ENCODE measurements around the gene DCLK3.

DCLK3 gene

GRCh38 chr3:36696799-36697198 is 67.6 kb downstream of the DCLK3 start:
- in situ Hi-C loops (cut with HindIII; ENCODE audit: low pct_unique_long_range_greater_than_20kb, low sequenced_read_pairs) = no loop called here
- DNase-seq (ENCODE audit: low read depth in 1 of 2, low spot score in 1 of 2) = no peak
- TF ChIP-seq JUND (IDR thresholded peaks at IDR 0.05; ENCODE audit: low read depth) = no peak

GRCh38 chr3:36695769-36696137 is 68.6 kb downstream of the DCLK3 start:
- no peak for DNase-seq (ENCODE audit: low read depth in 1 of 2, low spot score in 1 of 2)
- in situ Hi-C loops (cut with HindIII; ENCODE audit: low pct_unique_long_range_greater_than_20kb, low sequenced_read_pairs) = no loop called here

GRCh38 chr3:36695113-36695768 is 69.1 kb downstream of the DCLK3 start:
- DNase-seq (ENCODE audit: low read depth in 1 of 2, low spot score in 1 of 2) = no peak
- in situ Hi-C loops (cut with HindIII; ENCODE audit: low pct_unique_long_range_greater_than_20kb, low sequenced_read_pairs) = no loop called here
- TF ChIP-seq JUND (IDR thresholded peaks at IDR 0.05; ENCODE audit: low read depth) = no peak

More at GRCh38 chr3:36695769-36696137, 68.6 kb downstream of the DCLK3 start:
- no peak for TF ChIP-seq JUND (IDR thresholded peaks at IDR 0.05; ENCODE audit: low read depth)

GRCh38 chr3:36693670-36694069 is 70.7 kb downstream of the DCLK3 start:
- no peak for DNase-seq (ENCODE audit: low read depth in 1 of 2, low spot score in 1 of 2)
- TF ChIP-seq JUND (IDR thresholded peaks at IDR 0.05; ENCODE audit: low read depth) = no peak
- in situ Hi-C loops (cut with HindIII; ENCODE audit: low pct_unique_long_range_greater_than_20kb, low sequenced_read_pairs) = no loop called here

DNA sequence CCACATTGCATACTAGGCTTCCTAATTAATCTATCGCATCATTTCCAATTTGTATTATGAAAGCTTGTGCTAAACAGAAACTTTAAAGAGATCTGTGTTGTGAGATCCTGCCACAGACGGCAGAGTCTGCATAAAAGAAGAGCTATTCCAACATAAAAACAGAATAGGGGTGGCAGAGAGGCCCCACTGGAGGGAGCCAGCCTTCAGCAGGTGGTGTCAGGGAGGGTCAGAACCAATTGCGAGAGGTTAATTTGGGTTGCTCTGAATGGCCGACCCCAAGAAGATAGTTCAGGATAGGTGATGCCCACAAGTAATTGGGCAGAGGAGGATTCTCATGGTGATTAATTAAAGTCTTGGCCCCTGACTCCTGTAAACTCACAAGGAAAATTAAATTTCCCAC is 74.8 kb downstream of the DCLK3 start:
- no peak for TF ChIP-seq JUND (IDR thresholded peaks at IDR 0.05; ENCODE audit: low read depth)
- DNase-seq (ENCODE audit: low read depth in 1 of 2, low spot score in 1 of 2) = no peak
- in situ Hi-C loops (cut with HindIII; ENCODE audit: low pct_unique_long_range_greater_than_20kb, low sequenced_read_pairs) = no loop called here

GRCh38 chr3:36688815-36689214 is 75.5 kb downstream of the DCLK3 start:
- in situ Hi-C loops (cut with HindIII; ENCODE audit: low pct_unique_long_range_greater_than_20kb, low sequenced_read_pairs) = no loop called here
- TF ChIP-seq JUND (IDR thresholded peaks at IDR 0.05; ENCODE audit: low read depth) = no peak
- no peak for DNase-seq (ENCODE audit: low read depth in 1 of 2, low spot score in 1 of 2)

DNA sequence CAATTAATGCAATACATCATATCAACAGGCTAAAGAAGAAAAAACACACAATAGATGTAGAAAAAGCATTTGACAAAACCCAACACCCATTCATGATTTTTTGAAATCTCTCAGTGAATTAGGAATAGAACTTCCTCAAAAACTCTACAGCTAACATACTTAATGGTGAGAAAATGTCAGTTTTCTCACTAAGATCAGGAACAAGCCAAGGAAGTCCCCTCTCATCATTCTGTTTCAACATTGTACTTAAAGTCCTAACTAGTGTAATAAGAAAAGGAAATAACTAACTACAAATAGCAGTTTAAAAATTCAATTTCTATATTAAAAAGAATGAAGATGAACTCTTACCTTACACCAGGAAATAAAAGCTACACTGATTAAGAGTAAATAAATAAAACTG is 77.8 kb downstream of the DCLK3 start:
- in situ Hi-C loops (cut with HindIII; ENCODE audit: low pct_unique_long_range_greater_than_20kb, low sequenced_read_pairs) = no loop called here
- DNase-seq (ENCODE audit: low read depth in 1 of 2, low spot score in 1 of 2) = no peak
- TF ChIP-seq JUND (IDR thresholded peaks at IDR 0.05; ENCODE audit: low read depth) = no peak

- in situ Hi-C loops (cut with HindIII; ENCODE audit: low pct_unique_long_range_greater_than_20kb, low sequenced_read_pairs) = no loop called here
- DNase-seq (ENCODE audit: low read depth in 1 of 2, low spot score in 1 of 2) = no peak
- TF ChIP-seq JUND (IDR thresholded peaks at IDR 0.05; ENCODE audit: low read depth) = no peak
Measured at GRCh38 chr3:36681867-36682266, 82.5 kb downstream of the DCLK3 start.

DNA sequence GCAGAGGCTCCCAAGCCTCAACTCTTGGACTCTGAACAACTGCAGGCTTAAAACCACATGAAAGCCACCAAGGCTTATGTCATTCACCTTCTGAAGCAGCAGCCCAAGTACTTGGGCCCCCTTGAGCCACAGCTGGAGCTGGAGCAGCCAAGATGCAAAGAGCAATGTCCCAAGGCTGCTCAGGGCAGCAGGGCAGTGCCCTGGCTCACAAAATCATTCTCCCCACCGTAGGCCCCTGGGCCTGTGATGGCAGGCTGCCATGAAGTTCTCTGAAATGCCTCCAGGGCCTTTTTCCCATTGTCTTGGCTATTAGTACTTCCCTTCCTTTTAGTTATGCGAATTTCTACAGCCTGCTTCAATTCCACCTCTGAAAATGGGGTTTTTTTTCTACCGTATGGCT is 83.4 kb downstream of the DCLK3 start:
- in situ Hi-C loops (cut with HindIII; ENCODE audit: low pct_unique_long_range_greater_than_20kb, low sequenced_read_pairs) = no loop called here
- no peak for DNase-seq (ENCODE audit: low read depth in 1 of 2, low spot score in 1 of 2)
- no peak for TF ChIP-seq JUND (IDR thresholded peaks at IDR 0.05; ENCODE audit: low read depth)

DNA sequence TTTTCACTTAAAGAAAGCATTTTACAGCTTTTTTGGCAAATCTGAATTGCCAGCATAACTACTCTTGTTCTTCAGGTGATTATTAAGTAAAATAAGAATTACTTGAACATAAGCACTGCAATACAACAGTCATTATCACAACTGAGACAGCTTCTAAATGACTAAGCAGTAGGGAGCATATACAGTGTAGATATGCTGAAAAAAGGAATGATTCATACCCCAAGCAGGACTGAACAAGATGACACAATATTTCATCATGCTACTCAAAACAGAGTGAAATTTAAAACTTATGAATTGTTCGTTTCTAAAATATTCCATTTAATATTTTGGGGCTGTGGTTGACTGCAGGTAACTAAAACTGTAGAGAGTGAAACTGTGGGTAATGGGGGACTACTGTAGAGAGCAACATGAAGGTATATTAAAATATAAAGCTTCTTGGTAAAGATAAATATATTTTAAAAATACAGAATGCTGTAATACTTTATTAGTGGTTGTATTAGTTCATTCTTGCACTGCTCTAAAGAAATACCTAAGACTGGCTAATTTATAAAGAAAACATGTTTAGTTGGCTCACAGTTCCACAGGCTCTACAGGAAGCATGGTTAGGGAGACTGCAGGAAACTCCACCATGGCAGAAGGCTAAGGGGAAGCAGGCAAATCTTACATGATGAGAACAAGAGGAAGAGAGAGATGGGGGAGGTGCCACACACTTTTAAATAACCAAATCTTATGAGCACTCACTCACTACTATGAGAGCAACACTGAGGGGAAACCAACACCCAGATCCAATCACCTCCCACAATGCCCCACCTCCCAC is 84.8 kb downstream of the DCLK3 start:
- TF ChIP-seq JUND (IDR thresholded peaks at IDR 0.05; ENCODE audit: low read depth) = no peak
- in situ Hi-C loops (cut with HindIII; ENCODE audit: low pct_unique_long_range_greater_than_20kb, low sequenced_read_pairs) = no loop called here
- no peak for DNase-seq (ENCODE audit: low read depth in 1 of 2, low spot score in 1 of 2)

- in situ Hi-C loops (cut with HindIII; ENCODE audit: low pct_unique_long_range_greater_than_20kb, low sequenced_read_pairs) = no loop called here
- no peak for DNase-seq (ENCODE audit: low read depth in 1 of 2, low spot score in 1 of 2)
- no peak for TF ChIP-seq JUND (IDR thresholded peaks at IDR 0.05; ENCODE audit: low read depth)
Measured at GRCh38 chr3:36678216-36679013, 85.9 kb downstream of the DCLK3 start.

DNA sequence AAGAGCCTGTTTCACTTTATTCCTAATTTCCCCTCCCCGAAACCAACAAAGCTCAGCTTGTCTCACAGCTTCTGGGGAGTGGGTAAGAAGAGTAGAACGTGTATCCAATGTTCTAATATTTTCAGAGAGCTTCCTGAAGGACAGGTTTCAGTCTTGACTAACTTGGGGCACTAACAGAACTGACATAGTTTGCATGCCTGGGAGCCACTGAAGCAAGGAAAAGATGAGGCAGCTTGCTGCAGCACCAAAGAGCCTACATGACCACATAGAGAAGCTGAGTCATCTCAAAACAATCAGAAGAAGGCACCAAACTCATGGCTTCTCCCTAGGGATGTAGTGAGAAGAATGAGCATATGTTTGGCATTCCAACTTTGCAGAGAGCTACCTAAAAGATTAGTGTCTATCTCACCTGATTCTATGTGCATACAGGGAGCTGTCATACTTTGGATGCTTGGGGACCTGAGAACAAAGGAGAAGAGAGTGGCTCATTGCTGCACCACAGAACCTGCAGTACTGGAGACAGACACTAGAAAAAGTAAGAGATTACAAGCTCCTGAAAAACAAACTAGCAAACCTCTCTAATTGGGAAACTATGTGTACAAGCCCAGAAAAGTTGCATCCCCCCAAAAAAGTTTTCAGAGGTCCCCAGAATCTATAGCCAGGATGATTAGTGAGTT is 86.9 kb downstream of the DCLK3 start:
- DNase-seq (ENCODE audit: low read depth in 1 of 2, low spot score in 1 of 2) = peak; percentile 13 to 67
- TF ChIP-seq JUND (IDR thresholded peaks at IDR 0.05; ENCODE audit: low read depth) = no peak
- in situ Hi-C loops (cut with HindIII; ENCODE audit: low pct_unique_long_range_greater_than_20kb, low sequenced_read_pairs) = no loop called here
